H1 (cell line): ENCODE data around the gene OCEL1. TPM values are rescaled to one million over a fixed set of nuclear protein-coding genes. Genes with fewer than 3 reads are reported as not detected.

Experiments used
- CHD2 ChIP-seq: IDR thresholded peaks from 2 replicates; pipeline ENCODE4 v1.6.1; 2012; ENCODE audit warnings: low read length, improper control_type of control experiment
- GABPA ChIP-seq: IDR thresholded peaks from 2 replicates; pipeline ENCODE4 v1.6.1; 2011; ENCODE audit warnings: mild to moderate bottlenecking, low read length, moderate library complexity, borderline replicate concordance; ENCODE audit not compliant: insufficient read depth
- POLR2A ChIP-seq, 2 experiments: IDR thresholded peaks; 1 replicate in 1 of 2; 2 replicates in 1 of 2; pipeline ENCODE4 v1.6.1; 2011; ENCODE audit warnings: low read depth in 2 of 2, low read length in 2 of 2, mild to moderate bottlenecking in 2 of 2; ENCODE audit errors: control extremely low read depth in 1 of 2
- RBBP5 ChIP-seq: IDR thresholded peaks from 2 replicates; pipeline ENCODE4 v1.7.1; 2012; ENCODE audit warnings: low read depth, mild to moderate bottlenecking, inconsistent platforms, low read length, moderate library complexity, borderline replicate concordance
- SP1 ChIP-seq: IDR thresholded peaks from 2 replicates; pipeline ENCODE4 v1.6.1; 2011; ENCODE audit warnings: low read depth, low read length
- SRF ChIP-seq: IDR thresholded peaks from 2 replicates; pipeline ENCODE4 v1.6.1; 2011; ENCODE audit warnings: mild to moderate bottlenecking, low read depth, low read length, moderate library complexity
- TCF12 ChIP-seq: IDR thresholded peaks from 2 replicates; pipeline ENCODE4 v1.6.1; 2011; ENCODE audit warnings: low read depth, mild to moderate bottlenecking, low read length
- polyA plus RNA-seq, 7 experiments: library from polyadenylated mRNA; depleted of rRNA in 3 of 7; stranded (reverse) in 5 of 7; unstranded in 2 of 7; fragments of >200 nt in 5 of 7; fragments of 200-250 nt in 2 of 7; gene quantifications; 1 replicate in 5 of 7; 2 replicates in 1 of 7; 4 replicates in 1 of 7; pipeline versions ENCODE4 v1.2.1 to v1.2.3, GENCODE V29; 2011 to 2013; ENCODE audit warnings: missing spikeins in 2 of 7, mixed read lengths in 2 of 7
- total RNA-seq: library from RNA; stranded (reverse); fragmentation: NEBNext Ultra II Directional; extraction: Animal tissue kit (Norgen Biotek cat#: 25700); gene quantifications from 2 replicates; pipeline ENCODE4 v1.2.1, GENCODE V29; 2021
- TF ChIP-seq, protein P1 (sequence below): fragments of 300-600 bp; sonication (generic); IDR thresholded peaks from 2 replicates; pipeline ENCODE4 v1.7.1; 2012; ENCODE audit warnings: low read length, moderate library complexity, mild to moderate bottlenecking, inconsistent platforms; ENCODE audit not compliant: insufficient replicate concordance

OCEL1 gene
- total and polyA plus RNA-seq, 2 of the 8 experiments (the other 6 are each of a cell fraction or from before 2014, with no cell fraction given): 13.3 to 32.6 TPM

DNA sequence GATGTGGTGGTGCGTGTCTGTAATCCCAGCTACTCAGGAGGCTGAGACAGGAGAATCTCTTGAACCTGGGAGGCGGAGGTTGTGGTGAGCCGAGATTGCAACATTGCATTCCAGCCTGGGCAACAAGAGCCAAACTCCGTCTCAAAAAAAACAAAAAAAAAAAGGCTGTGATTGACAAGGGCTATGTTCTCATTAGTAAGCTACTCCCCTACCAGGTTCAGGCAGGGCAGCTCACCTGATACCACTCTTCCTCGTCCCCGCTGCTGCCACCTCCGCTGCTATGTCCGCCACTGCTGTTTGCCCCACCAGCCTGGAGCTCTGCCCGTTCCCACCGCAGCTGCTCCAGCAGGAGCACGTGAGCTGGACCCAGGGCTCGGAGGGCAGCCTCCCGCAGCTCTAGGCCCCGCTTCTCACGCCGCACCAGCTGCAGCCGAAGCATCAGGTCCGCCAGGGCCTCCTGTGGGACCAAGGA is 29.2 kb downstream of the OCEL1 start (continued):
- TF ChIP-seq, protein P1, sequence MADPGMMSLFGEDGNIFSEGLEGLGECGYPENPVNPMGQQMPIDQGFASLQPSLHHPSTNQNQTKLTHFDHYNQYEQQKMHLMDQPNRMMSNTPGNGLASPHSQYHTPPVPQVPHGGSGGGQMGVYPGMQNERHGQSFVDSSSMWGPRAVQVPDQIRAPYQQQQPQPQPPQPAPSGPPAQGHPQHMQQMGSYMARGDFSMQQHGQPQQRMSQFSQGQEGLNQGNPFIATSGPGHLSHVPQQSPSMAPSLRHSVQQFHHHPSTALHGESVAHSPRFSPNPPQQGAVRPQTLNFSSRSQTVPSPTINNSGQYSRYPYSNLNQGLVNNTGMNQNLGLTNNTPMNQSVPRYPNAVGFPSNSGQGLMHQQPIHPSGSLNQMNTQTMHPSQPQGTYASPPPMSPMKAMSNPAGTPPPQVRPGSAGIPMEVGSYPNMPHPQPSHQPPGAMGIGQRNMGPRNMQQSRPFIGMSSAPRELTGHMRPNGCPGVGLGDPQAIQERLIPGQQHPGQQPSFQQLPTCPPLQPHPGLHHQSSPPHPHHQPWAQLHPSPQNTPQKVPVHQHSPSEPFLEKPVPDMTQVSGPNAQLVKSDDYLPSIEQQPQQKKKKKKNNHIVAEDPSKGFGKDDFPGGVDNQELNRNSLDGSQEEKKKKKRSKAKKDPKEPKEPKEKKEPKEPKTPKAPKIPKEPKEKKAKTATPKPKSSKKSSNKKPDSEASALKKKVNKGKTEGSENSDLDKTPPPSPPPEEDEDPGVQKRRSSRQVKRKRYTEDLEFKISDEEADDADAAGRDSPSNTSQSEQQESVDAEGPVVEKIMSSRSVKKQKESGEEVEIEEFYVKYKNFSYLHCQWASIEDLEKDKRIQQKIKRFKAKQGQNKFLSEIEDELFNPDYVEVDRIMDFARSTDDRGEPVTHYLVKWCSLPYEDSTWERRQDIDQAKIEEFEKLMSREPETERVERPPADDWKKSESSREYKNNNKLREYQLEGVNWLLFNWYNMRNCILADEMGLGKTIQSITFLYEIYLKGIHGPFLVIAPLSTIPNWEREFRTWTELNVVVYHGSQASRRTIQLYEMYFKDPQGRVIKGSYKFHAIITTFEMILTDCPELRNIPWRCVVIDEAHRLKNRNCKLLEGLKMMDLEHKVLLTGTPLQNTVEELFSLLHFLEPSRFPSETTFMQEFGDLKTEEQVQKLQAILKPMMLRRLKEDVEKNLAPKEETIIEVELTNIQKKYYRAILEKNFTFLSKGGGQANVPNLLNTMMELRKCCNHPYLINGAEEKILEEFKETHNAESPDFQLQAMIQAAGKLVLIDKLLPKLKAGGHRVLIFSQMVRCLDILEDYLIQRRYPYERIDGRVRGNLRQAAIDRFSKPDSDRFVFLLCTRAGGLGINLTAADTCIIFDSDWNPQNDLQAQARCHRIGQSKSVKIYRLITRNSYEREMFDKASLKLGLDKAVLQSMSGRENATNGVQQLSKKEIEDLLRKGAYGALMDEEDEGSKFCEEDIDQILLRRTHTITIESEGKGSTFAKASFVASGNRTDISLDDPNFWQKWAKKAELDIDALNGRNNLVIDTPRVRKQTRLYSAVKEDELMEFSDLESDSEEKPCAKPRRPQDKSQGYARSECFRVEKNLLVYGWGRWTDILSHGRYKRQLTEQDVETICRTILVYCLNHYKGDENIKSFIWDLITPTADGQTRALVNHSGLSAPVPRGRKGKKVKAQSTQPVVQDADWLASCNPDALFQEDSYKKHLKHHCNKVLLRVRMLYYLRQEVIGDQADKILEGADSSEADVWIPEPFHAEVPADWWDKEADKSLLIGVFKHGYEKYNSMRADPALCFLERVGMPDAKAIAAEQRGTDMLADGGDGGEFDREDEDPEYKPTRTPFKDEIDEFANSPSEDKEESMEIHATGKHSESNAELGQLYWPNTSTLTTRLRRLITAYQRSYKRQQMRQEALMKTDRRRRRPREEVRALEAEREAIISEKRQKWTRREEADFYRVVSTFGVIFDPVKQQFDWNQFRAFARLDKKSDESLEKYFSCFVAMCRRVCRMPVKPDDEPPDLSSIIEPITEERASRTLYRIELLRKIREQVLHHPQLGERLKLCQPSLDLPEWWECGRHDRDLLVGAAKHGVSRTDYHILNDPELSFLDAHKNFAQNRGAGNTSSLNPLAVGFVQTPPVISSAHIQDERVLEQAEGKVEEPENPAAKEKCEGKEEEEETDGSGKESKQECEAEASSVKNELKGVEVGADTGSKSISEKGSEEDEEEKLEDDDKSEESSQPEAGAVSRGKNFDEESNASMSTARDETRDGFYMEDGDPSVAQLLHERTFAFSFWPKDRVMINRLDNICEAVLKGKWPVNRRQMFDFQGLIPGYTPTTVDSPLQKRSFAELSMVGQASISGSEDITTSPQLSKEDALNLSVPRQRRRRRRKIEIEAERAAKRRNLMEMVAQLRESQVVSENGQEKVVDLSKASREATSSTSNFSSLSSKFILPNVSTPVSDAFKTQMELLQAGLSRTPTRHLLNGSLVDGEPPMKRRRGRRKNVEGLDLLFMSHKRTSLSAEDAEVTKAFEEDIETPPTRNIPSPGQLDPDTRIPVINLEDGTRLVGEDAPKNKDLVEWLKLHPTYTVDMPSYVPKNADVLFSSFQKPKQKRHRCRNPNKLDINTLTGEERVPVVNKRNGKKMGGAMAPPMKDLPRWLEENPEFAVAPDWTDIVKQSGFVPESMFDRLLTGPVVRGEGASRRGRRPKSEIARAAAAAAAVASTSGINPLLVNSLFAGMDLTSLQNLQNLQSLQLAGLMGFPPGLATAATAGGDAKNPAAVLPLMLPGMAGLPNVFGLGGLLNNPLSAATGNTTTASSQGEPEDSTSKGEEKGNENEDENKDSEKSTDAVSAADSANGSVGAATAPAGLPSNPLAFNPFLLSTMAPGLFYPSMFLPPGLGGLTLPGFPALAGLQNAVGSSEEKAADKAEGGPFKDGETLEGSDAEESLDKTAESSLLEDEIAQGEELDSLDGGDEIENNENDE: no peak
- TF ChIP-seq TCF12: no peak
- TF ChIP-seq SP1: no peak
- no peak for TF ChIP-seq SRF
- TF ChIP-seq RBBP5: no peak
- TF ChIP-seq GABPA: no peak
- TF ChIP-seq POLR2A (IDR thresholded peaks at IDR 0.05; ENCODE audit: control extremely low read depth in 1 of 2, low read depth in 2 of 2, low read length in 2 of 2): no peak
- TF ChIP-seq CHD2: no peak
